ENCODE results near the gene FYB2. TPM values are rescaled to one million over a fixed set of nuclear protein-coding genes. Genes with fewer than 3 reads are reported as not detected.

Gene FYB2
- total RNA-seq, 6 experiments from 2014 or later, result 11.2 to 27.5 (median 16.1) TPM

DNA sequence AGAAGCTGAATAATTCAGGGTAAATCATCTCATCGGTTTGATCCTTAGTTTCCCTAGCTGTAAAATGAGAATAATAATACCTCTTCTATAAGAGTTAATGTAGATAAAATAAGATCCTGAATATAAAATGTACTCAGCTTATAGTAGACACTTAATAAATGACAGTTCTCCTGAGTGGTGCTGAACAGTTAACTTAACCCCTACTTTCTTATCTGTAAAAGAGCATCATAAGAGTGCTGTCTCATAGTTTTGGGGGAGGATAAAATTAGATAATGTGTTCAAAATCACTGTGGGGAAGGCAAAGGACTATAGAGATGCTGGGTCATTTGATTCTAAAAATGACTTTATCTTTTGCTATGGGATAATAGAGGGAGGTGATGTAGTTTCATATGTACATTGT lies 36.0 kb upstream of the FYB2 start:
- Histone ChIP-seq H3K36me3 (no peaks in the 10 kb centered on the region), H3K4me1 (peaks cover 0 to 25% (median 5%) of the 10 kb centered on the region in 4 donors), H3K4me3 (peak overlapping the region; percentile 37 to 59 (median 55)), H3K27me3 (no peaks in the 10 kb centered on the region), H3K27ac (peak overlapping the region; percentile 81 to 94 (median 84)), H3K9me3 (no peaks in the 10 kb centered on the region)
- TF ChIP-seq POLR2A (IDR thresholded peaks at IDR 0.05), result no peak
- TF ChIP-seq, protein P1, sequence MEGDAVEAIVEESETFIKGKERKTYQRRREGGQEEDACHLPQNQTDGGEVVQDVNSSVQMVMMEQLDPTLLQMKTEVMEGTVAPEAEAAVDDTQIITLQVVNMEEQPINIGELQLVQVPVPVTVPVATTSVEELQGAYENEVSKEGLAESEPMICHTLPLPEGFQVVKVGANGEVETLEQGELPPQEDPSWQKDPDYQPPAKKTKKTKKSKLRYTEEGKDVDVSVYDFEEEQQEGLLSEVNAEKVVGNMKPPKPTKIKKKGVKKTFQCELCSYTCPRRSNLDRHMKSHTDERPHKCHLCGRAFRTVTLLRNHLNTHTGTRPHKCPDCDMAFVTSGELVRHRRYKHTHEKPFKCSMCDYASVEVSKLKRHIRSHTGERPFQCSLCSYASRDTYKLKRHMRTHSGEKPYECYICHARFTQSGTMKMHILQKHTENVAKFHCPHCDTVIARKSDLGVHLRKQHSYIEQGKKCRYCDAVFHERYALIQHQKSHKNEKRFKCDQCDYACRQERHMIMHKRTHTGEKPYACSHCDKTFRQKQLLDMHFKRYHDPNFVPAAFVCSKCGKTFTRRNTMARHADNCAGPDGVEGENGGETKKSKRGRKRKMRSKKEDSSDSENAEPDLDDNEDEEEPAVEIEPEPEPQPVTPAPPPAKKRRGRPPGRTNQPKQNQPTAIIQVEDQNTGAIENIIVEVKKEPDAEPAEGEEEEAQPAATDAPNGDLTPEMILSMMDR (IDR thresholded peaks at IDR 0.05), result no peak
- ATAC-seq (peak; percentile 31 to 52 (median 34)), DNase-seq (no peak)
- 29% methylated on average over 1 of the region's 1 CpG for WGBS (ENCODE audit: insufficient coverage, low coverage, low lambda C conversion rate, missing lambda C conversion rate)
- intact Hi-C loops (cut with DNase I), result no loop called here

DNA sequence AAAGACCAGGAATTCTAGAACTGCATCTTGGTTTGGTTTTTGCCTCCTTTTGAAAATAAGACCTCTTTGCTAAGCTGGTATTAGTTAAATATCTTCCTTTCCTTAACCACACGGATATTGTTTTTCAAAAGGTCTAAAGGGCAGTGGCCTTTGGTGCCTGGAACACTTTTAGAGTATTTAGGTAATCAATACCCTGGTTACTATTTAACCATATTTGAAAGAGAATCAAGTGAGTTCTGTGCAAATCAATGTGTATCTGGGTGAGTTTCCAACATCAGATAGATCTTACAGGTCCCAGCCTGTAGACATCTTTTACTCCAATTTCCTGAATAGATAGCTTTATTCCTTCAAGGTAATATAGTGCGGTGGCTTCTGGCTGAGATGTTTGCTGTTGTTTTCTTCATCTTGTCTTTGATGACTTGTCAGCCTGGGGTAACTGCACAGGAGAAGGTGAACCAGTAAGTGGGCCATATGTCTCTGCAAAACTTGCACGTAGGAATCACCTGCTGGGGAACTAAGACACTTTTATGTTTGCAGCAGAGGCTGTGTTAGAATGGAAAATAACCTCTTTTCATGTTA lies 35.4 kb upstream of the FYB2 start, which contains the start of gene C8A:
C8A (plus strand) TSS at position 277 of the 579 bp plus-strand sequence; CDS start at position 382, 105 bp downstream.
- DNase-seq (no peak), ATAC-seq (peak; percentile 75 to 88 (median 82))
- 29% methylated on average over 3 of the region's 3 CpGs for WGBS (ENCODE audit: insufficient coverage, low coverage, low lambda C conversion rate, missing lambda C conversion rate)
- Histone ChIP-seq H3K4me1 (peaks cover 0 to 25% (median 5%) of the 10 kb centered on the region in 4 donors), H3K27me3 (no peaks in the 10 kb centered on the region), H3K9me3 (no peaks in the 10 kb centered on the region), H3K4me3 (peak within 1 kb of the TSS; percentile 37 to 59 (median 55)), H3K27ac (peak within 1 kb of the TSS; percentile 81 to 94 (median 84)), H3K36me3 (no peaks in the 10 kb centered on the region)
- TF ChIP-seq, protein P1 (IDR thresholded peaks at IDR 0.05), result no peak
- peak; percentile 96 for TF ChIP-seq POLR2A (IDR thresholded peaks at IDR 0.05)
- intact Hi-C loops (cut with DNase I), result no loop called here

DNA sequence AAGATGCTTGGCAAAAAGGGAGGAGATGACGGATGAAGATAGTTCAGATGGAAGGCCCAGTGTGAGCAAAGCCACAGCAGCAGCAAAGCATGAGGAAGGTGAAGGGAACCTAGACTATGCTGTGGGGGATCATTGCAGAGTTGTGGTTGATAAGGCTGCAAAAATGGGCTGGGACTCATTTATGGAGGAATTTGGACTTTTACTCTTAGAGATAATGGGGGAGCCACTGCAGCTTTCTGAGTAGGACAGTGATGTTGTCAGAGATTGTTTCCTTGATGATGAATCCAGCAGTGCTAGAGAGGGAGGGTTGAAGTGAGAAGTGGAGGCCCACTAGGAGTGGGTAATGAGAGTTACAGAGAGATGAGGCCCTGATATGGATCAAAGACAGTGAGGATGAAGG lies 33.3 kb upstream of the FYB2 start:
- ATAC-seq, result no peak
- no peak for DNase-seq
- no peaks in the 10 kb centered on the region for H3K27me3 ChIP-seq
- no peaks in the 10 kb centered on the region for H3K9me3 ChIP-seq
- no peak overlapping the region for H3K27ac ChIP-seq
- H3K4me1 ChIP-seq, result peaks cover 0 to 14% (median 5%) of the 10 kb centered on the region in 4 donors
- intact Hi-C loops (cut with DNase I), result no loop called here
- TF ChIP-seq, protein P1 (IDR thresholded peaks at IDR 0.05), result no peak
- TF ChIP-seq POLR2A (IDR thresholded peaks at IDR 0.05), result no peak
- H3K36me3 ChIP-seq, result no peaks in the 10 kb centered on the region
- no peak overlapping the region for H3K4me3 ChIP-seq
- WGBS (ENCODE audit: insufficient coverage, low coverage, low lambda C conversion rate, missing lambda C conversion rate), result 32% methylated on average over 1 of the region's 1 CpG

DNA sequence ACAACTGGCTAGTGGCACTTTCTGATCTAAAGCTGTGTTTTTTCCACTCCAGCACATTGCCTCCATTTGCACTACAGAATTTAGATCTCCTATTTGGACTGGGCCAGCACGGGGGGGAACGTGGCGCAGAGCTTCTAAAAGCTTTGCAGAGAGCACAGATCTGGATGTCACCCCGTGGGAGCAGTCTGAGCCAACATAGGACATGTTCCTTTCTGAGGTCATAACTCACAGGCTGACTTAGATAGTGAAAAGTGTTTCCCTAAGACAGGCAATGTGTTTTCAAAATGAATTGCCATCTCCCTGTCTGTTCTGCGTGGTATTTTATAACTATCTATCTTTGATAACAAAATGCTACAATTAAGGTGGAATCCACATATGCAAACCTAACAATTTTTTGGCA lies 31.7 kb upstream of the FYB2 start:
- DNase-seq (no peak), ATAC-seq (no peak)
- H3K4me1 ChIP-seq, result peaks cover 0 to 14% (median 5%) of the 10 kb centered on the region in 4 donors
- no peaks in the 10 kb centered on the region for H3K9me3 ChIP-seq
- no peak for TF ChIP-seq POLR2A (IDR thresholded peaks at IDR 0.05)
- TF ChIP-seq, protein P1 (IDR thresholded peaks at IDR 0.05), result no peak
- intact Hi-C loops (cut with DNase I), result no loop called here
- 70% methylated on average over 5 of the region's 5 CpGs for WGBS (ENCODE audit: insufficient coverage, low coverage, low lambda C conversion rate, missing lambda C conversion rate)
- no peaks in the 10 kb centered on the region for H3K27me3 ChIP-seq
- no peaks in the 10 kb centered on the region for H3K36me3 ChIP-seq
- H3K27ac ChIP-seq, result no peak overlapping the region
- H3K4me3 ChIP-seq, result no peak overlapping the region
